IPS DF 4.7 (cell line): Measurements from ENCODE around the gene RAB15.

Experiments used
- DNase-seq: peaks from one replicate; pipeline ENCODE4 v3.0.0-alpha.2; 2013; ENCODE audit warnings: low spot score; ENCODE audit errors: extremely low read depth

Gene RAB15

GRCh38 chr14:64955297-64955696, 16.8 kb downstream of the RAB15 start:
- DNase-seq = no peak

GRCh38 chr14:64954491-64955240, 17.5 kb downstream of the RAB15 start:
- no peak for DNase-seq

DNA sequence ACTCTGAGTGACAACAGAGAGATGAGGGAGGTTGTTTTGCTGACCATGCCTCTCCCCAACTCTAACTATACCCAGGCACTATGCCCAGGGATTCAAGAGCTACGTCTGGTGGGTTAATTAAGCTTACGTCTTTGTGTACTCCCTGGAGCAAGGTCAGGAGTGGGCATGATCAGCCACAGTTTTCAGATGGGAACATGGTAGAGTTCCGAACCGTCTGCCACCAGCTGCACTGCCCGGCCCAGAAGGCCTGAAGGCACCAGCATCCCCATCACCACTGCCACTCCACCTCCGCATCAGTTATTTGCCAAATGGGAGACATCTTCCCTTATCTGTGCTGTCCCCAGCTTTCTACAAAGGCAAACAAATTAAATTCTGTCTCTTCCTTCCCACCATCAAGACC, 18.5 kb downstream of the RAB15 start:
- no peak for DNase-seq

DNA sequence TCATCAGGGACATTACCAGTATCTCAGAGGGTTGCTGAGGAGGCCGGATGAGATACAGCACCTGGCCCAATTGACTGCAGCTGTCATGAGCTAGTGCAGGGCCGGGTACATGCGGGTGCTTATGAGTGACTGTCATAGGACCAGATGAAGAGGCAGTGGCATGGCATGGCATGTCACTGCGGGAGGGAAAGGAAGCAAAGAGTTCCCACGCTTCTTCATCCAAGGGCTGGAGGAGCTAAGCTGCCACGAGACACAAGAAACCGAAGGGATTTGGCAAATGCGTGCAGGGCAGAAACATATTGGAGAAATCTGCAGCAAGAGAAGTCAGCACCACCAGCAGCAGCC, 18.9 kb downstream of the RAB15 start:
- no peak for DNase-seq

GRCh38 chr14:64952598-64953309, 19.4 kb downstream of the RAB15 start:
- no peak for DNase-seq

DNA sequence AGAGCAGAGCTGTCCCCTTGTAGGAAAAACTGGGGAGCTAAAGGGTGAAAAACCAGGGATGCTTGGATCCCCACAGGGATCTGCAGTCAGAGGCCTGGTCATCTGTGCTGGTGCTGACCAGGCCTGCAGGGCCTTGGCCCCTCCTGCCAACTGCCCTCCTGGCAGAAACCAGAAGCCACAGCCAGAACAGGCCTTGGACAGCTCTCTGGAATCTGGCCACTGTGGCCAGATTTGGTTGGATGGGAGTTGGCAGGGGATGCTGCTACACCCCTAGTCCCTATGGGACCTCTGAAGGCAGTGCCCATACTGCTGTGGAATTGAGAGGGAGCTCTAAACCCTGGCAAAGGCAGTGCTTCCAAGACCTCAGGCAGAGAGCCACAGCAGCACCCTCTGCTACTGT, 20.4 kb downstream of the RAB15 start:
- no peak for DNase-seq

- DNase-seq = no peak
Measured at GRCh38 chr14:64951291-64951690, 20.8 kb downstream of the RAB15 start.

GRCh38 chr14:64950889-64951288, 21.2 kb downstream of the RAB15 start:
- DNase-seq = no peak

- DNase-seq = no peak
Measured at GRCh38 chr14:64948612-64949210, 23.4 kb downstream of the RAB15 start.

DNA sequence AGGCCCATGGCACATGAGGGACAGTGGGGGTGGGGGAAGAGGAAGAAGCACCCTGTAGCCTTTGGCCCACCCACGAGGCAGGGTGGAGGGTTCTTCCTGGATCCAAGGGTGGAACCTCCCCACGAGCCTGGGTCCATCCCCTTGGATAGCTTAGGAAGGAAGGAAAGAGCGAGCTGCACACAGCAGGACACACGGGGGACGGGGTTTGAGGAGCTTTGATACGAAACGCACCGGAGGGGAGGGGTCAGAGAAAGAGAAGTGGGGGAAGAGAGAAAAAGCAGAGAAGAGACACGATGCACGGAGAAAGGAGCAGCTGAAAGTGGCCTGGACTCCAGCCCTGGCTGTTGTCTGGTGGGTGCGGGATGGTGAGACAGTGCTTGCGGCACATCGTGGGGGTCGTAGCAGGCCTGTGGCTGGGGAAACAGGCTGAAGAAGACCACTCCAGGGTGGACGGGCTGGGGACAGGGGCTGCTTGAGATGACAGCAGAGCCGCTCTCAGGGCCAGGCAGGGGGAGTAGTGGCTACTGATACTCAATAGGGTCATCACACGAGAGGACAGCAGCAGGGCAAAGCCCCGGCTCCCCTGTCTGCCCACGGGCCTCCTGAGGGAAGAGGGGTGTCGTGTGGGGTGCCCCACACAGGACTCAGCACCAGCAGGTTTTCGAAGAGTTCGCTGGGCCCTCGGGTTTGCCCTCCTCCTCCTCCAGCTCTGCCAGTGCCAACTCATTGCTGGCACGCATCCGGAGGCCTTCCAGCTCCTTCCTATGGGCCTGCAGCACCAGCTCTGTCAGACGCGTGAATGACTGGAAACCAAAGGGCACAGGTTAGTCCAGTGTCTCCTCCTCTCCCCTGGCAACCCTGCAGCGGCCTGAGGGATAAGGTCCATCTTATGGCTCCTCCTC, 24.2 kb downstream of the RAB15 start:
- DNase-seq = no peak

- DNase-seq = no peak
Measured at GRCh38 chr14:64946310-64947045, 25.7 kb downstream of the RAB15 start.

DNA sequence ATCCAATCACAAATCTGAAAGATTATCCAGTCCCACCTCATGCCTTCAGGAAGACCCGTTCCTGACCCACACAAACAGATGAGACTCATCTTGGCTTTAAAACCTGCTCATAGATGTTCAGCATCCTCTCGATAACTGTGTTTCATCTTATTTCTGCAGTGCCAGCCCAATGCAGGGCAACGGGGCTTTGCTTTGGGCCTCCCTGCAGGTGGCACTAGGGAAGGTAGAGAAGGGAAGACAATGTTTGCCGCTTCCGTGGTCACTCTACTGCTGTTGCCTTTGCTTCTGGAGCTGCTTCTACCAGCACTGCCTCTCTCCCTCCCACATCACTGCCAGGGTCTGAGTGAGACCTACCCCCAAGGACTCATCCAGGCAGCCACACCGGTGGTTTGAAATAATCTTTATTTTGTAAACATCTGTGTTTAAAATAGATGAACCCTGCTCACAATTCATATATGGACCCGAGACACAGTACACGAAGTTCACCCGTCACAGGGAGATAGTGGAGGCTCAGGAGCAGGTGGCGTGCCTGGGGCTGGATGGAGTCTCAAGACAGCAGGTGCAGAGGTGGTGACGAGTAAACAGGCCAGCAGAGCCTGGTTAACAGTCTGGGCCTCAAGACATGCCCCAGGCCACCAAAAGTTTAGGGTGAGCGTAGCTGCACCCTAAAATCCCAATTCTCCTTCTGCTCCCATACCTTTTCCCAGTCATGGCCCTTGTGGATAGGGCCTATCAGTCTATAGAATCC, 26.5 kb downstream of the RAB15 start:
- no peak for DNase-seq

DNA sequence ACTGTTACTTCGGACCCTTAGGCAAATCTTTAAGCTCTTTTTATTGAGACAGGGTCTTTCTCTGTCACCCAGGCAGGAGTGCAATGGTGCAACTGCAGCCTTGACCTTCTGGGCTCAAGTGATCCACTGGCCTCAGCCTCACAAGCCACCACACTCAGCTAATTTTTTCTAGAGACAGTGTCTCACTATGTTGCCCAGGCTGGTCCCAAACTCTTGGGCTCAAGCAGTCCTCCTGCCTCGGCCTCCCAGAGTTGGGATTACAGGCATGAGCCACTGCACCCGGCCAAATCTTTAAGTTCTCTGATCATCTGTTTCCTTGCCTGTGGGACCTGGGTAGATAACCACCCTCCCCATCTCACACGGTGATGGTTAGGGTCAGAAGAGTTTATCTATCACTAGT, 27.3 kb downstream of the RAB15 start:
- no peak for DNase-seq

- DNase-seq = no peak
Measured at GRCh38 chr14:64944041-64944440, 28.1 kb downstream of the RAB15 start.

GRCh38 chr14:64943556-64943955, 28.6 kb downstream of the RAB15 start:
- DNase-seq = no peak

DNA sequence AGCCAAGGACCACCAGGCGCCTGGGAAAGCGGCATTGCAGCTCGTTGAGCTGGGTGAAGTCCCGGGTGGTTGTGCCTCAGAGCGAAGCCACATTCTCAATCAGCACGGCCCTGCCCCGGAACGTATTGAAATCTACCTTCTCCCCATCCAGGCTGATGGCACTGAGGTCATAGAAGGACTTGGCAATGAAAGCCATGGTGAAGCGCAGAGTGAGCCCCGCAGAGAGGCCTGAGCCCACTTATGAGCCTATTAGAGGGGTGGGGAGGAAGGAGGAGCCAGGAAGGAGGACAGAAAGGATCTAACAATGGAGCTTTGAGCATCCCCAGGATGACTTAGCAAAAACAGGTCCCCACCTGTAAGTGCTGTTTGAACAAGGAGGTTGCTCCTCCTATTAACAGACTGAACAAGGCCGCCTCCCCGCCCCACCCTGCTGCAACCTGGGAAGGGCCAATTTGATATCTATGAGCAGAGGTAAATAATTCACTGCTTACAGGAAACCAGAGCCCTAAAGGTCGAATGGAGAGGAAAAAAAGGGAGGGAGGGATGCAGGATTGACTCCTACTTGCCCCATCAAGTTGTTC, 29.5 kb downstream of the RAB15 start, which contains the start of gene GPX2:
TSS of gene GPX2 (minus strand) at position 215 of the 581 bp plus-strand sequence. CDS start at position 196, 19 bp downstream.
- no peak for DNase-seq

DNA sequence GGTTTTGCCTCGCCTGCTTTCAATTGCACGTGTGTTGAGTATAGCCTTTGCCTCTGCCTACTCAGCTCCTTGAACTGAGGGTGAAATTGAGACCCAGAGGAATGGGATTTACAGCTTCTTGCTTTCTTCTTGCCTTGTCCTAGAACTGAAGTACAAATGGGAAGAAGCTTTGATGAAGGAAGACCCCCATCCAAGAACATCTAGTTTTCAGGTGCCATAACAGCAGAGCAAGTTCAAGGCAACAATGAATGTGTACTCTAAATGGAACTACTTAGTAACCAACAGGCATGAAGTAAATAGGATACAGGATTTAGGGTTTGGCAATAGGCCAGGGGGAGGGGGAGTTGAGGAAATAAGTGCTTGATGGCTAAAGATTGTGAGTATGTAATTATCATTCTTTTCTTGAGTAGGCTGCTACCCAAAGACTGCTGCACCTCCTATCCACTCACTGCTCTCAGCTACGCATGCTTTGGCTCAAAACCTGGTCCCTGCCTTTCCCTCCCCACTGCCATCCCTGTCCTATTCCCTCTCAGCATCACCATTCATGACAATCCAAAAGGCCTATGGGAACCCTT, 31.7 kb downstream of the RAB15 start:
- DNase-seq = no peak

DNA sequence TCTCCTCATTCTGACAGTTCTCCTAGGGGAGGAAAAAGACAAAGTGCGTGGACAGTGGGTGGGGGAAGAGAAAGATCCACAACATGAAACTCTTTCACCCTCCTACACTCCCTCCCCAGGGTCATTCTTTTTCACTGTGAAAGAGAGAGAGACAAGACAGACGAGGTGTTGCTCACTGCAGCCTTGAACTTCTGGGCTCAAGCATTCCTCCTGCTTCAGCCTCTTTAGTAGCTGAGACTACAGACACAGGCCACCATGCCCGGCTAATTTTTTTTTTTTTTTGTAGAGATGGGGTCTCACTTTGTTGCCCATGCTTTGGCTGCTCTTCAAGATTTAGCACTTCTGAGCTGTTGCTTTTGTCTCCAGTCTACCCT, 32.3 kb downstream of the RAB15 start:
- DNase-seq = no peak
